Fibroblast of lung (primary cell): Measurements from ENCODE around the gene LRRC10B. TPM values are rescaled to one million over a fixed set of nuclear protein-coding genes. Genes with fewer than 3 reads are reported as not detected.

Source experiments
- DNase-seq, 2 donors: peaks; one replicate each; pipeline versions ENCODE4 v3.0.0 to v3.0.0-alpha.2; 2010; ENCODE audit warnings: low read depth in 2 of 2
- H2AFZ ChIP-seq: 2 replicates; pipeline ENCODE4 v1.5.1; 2012; ENCODE audit warnings: low read length, control low read depth, inconsistent platforms
- H3K27ac ChIP-seq: 2 replicates; pipeline ENCODE4 v1.5.1; 2011; ENCODE audit warnings: low read length, control low read depth; ENCODE audit not compliant: insufficient read depth
- H3K27me3 ChIP-seq: 2 replicates; pipeline ENCODE4 v1.5.1; 2011; ENCODE audit warnings: mild to moderate bottlenecking, low read length; ENCODE audit not compliant: control insufficient read depth, insufficient read depth
- H3K36me3 ChIP-seq: 2 replicates; pipeline ENCODE4 v1.5.1; 2011; ENCODE audit warnings: low read length; ENCODE audit not compliant: control insufficient read depth, insufficient read depth
- H3K4me1 ChIP-seq: 2 replicates; pipeline ENCODE4 v1.5.1; 2011; ENCODE audit warnings: low read length; ENCODE audit not compliant: control insufficient read depth, insufficient read depth; ENCODE audit errors: extremely low read depth
- H3K4me2 ChIP-seq: 2 replicates; pipeline ENCODE4 v1.5.1; 2011; ENCODE audit warnings: low read length, control low read depth; ENCODE audit not compliant: insufficient read depth; ENCODE audit errors: extremely low read depth
- H3K4me3 ChIP-seq, 4 experiments: fragments of 200-600 bp in 1 of 4; sonication (generic) in 1 of 4; replicated peaks in 1 of 4; 2 replicates each; pipeline ENCODE4 v1.5.1; 2011 to 2016; ENCODE audit warnings: low read length in 4 of 4, low read depth in 3 of 4, mild to moderate bottlenecking in 3 of 4, control low read depth in 2 of 4, inconsistent platforms in 1 of 4, mixed read lengths in 1 of 4; ENCODE audit not compliant: insufficient read depth in 1 of 4; ENCODE audit errors: control extremely low read depth in 1 of 4
- H3K79me2 ChIP-seq: 2 replicates; pipeline ENCODE4 v1.5.1; 2012; ENCODE audit warnings: mild to moderate bottlenecking, low read length, inconsistent platforms; ENCODE audit not compliant: control insufficient read depth, insufficient read depth
- H3K9ac ChIP-seq: 2 replicates; pipeline ENCODE4 v1.5.1; 2011; ENCODE audit warnings: mild to moderate bottlenecking, low read length, control low read depth; ENCODE audit not compliant: insufficient read depth
- H3K9me3 ChIP-seq: 2 replicates; pipeline ENCODE4 v1.5.1; 2012; ENCODE audit warnings: low read depth, low read length; ENCODE audit not compliant: control insufficient read depth, insufficient read depth
- H4K20me1 ChIP-seq: 2 replicates; pipeline ENCODE4 v1.5.1; 2011; ENCODE audit warnings: low read length; ENCODE audit not compliant: control insufficient read depth, insufficient read depth; ENCODE audit errors: extremely low read depth
- CTCF ChIP-seq, 2 donors: IDR thresholded peaks in 1 of 2; conservative IDR thresholded peaks in 1 of 2; 1 replicate in 1 of 2; 2 replicates in 1 of 2; pipeline ENCODE4 v1.5.1; 2011 to 2012; ENCODE audit warnings: low read length in 2 of 2, control low read depth in 1 of 2, inconsistent platforms in 1 of 2, low read depth in 1 of 2, mild to moderate bottlenecking in 1 of 2
- EZH2 ChIP-seq: IDR thresholded peaks from 2 replicates; pipeline ENCODE4 v1.5.1; 2012; ENCODE audit warnings: low read length, control low read depth, mild to moderate bottlenecking; ENCODE audit errors: missing control alignments
- polyA plus RNA-seq, 2 donors: library from polyadenylated mRNA; depleted of rRNA in 1 of 2; stranded (reverse) in 1 of 2; unstranded in 1 of 2; fragments of >200 nt; gene quantifications; 2 replicates each; pipeline ENCODE4 v1.2.1, GENCODE V29; 2011 to 2012; ENCODE audit warnings: missing spikeins in 1 of 2
- total RNA-seq: library from RNA; depleted of rRNA; stranded (reverse); fragments of >200 nt; gene quantifications from 2 replicates; pipeline ENCODE4 v1.2.1, GENCODE V29; 2014

The LRRC10B gene
- total and polyA plus RNA-seq, 2 donors (not counting 1 experiment from before 2014, with no cell fraction given): 0.17 TPM; not detected in 1

GRCh38 chr11:61482513-61482912 lies 26.0 kb upstream of the LRRC10B start:
- Histone ChIP-seq H3K9ac (no peak overlapping the region), H2AFZ (no peak overlapping the region), H4K20me1 (no peaks in the 10 kb centered on the region), H3K79me2 (no peaks in the 10 kb centered on the region), H3K9me3 (no peaks in the 10 kb centered on the region), H3K27me3 (peaks cover 7% of the 10 kb centered on the region), H3K4me3 (no peak overlapping the region), H3K4me1 (no peaks in the 10 kb centered on the region), H3K4me2 (no peak overlapping the region), H3K36me3 (no peaks in the 10 kb centered on the region), H3K27ac (no peak overlapping the region)
- TF ChIP-seq CTCF (conservative IDR thresholded peaks at IDR 0.05 in 1 of 2, IDR thresholded peaks at IDR 0.05 in 1 of 2; ENCODE audit: low read depth in 1 of 2, low read length in 2 of 2) (peak; percentile 42 to 71), EZH2 (no peak)
- DNase-seq: no peak

- Histone ChIP-seq H3K4me1 (peaks cover 7% of the 10 kb centered on the region), H4K20me1 (no peaks in the 10 kb centered on the region), H3K27ac (no peak overlapping the region), H3K79me2 (no peaks in the 10 kb centered on the region), H2AFZ (no peak overlapping the region), H3K9ac (no peak overlapping the region), H3K9me3 (no peaks in the 10 kb centered on the region), H3K27me3 (peaks cover 7% of the 10 kb centered on the region), H3K4me3 (no peak overlapping the region), H3K36me3 (no peaks in the 10 kb centered on the region), H3K4me2 (no peak overlapping the region)
- DNase-seq: no peak
- no peak for TF ChIP-seq EZH2
- no peak for TF ChIP-seq CTCF (conservative IDR thresholded peaks at IDR 0.05 in 1 of 2, IDR thresholded peaks at IDR 0.05 in 1 of 2; ENCODE audit: low read depth in 1 of 2, low read length in 2 of 2)
Measured at GRCh38 chr11:61484541-61484940, 24.0 kb upstream of the LRRC10B start.

- Histone ChIP-seq H3K9me3 (no peaks in the 10 kb centered on the region), H3K36me3 (no peaks in the 10 kb centered on the region), H3K9ac (no peak overlapping the region), H3K27ac (no peak overlapping the region), H2AFZ (no peak overlapping the region), H3K27me3 (peaks cover 7% of the 10 kb centered on the region), H3K4me2 (no peak overlapping the region), H4K20me1 (no peaks in the 10 kb centered on the region), H3K4me1 (peaks cover 12% of the 10 kb centered on the region), H3K4me3 (no peak overlapping the region), H3K79me2 (no peaks in the 10 kb centered on the region)
- DNase-seq: no peak
- no peak for TF ChIP-seq CTCF (conservative IDR thresholded peaks at IDR 0.05 in 1 of 2, IDR thresholded peaks at IDR 0.05 in 1 of 2; ENCODE audit: low read depth in 1 of 2, low read length in 2 of 2)
- no peak for TF ChIP-seq EZH2
Measured at GRCh38 chr11:61485080-61485479, 23.5 kb upstream of the LRRC10B start.
